GM18519 (cell line): Measurements from ENCODE around the gene SPOCK1.

ENCODE experiments used
- ATAC-seq: cut with Tn5 transposase; IDR thresholded peaks from one replicate; pipeline ENCODE4 v1.9.1; 2021; ENCODE audit warnings: mild to moderate bottlenecking, moderate library complexity; ENCODE audit not compliant: unreplicated experiment, low FRiP score

Gene SPOCK1

GRCh38 chr5:137055271-137055872, 443.8 kb downstream of the SPOCK1 start:
- ATAC-seq: no peak

DNA sequence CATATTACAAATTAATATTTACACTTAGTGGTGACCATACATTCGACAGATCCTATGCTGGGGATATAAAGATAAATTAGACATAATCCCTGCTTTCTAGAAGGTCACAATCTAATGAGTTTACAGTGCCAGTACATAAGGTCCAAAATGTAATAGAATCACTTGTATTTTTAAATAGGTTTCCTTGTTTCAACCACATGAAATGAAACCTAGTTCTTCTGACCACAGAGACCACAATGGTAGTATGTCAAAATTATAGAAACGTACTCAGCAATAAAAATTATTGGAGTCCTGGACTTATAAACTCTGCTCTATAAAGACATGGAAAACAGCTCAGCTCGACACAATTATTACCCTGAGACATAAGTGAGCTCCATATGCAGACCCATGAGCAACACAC, 444.3 kb downstream of the SPOCK1 start:
- ATAC-seq: no peak

- no peak for ATAC-seq
Observed at GRCh38 chr5:137054335-137054734, 444.8 kb downstream of the SPOCK1 start.

DNA sequence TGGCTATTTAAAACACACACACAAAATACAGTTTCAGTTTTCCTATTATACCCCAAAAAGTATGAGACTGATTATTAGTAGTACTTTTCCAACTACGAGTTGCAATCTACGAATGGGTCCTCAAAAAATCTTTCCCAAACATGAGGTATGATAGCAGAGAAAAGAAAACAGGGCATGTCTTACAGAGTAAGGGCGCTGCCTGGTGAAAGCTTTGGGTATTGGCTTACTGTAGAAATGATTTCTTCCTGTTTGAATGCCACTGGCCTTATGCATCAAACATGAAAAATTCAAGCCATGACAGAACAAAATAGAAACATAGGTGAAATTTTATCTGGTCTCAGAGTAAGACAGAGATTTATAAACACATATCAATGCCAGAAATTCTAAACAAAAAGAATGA, 448.0 kb downstream of the SPOCK1 start:
- no peak for ATAC-seq

GRCh38 chr5:137040641-137041340, 458.3 kb downstream of the SPOCK1 start:
- ATAC-seq: no peak

- ATAC-seq: no peak
Observed at GRCh38 chr5:137040024-137040423, 459.1 kb downstream of the SPOCK1 start.

GRCh38 chr5:137037848-137038247, 461.3 kb downstream of the SPOCK1 start:
- ATAC-seq: no peak

DNA sequence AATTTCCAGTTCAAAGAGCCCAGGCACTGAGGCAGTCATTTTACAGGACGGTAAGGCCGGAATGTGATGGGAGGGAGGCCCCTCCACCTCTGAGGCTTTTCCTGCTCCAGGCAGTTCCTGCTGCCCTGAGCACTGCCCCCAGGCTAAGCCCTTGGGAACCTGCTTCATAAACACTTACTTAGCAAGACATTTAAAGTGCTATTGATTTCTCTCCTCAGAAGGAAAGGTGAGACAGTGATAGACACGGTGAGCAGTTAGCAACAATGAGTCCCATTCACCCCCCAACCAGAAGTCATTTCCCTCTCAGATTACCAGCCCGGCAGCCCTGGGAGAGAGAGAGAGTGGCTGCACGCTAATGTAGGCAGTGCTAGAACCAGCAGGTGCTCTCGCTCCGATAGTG, 462.5 kb downstream of the SPOCK1 start:
- no peak for ATAC-seq

- no peak for ATAC-seq
Observed at GRCh38 chr5:137035480-137035878, 463.6 kb downstream of the SPOCK1 start.

- no peak for ATAC-seq
Observed at GRCh38 chr5:137034764-137035479, 464.2 kb downstream of the SPOCK1 start.

DNA sequence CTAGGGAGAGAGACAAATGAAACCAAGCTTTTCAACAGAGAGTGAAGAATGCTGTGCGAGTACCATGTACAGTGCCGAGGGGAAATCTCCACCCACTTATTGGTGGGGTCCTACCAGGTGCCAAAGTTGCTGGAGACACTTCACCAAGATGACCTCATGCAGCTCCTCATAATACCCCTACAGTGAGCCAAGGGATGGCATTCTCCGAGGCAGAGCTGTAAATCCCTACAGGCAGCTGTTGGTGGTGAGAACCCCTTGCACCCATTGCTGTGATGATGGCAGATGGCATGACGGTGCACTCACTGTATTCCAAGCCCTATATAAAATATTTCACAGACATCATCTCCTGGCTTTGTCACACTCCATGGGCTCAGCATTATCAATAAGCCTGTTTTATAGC, 464.9 kb downstream of the SPOCK1 start:
- ATAC-seq: no peak

DNA sequence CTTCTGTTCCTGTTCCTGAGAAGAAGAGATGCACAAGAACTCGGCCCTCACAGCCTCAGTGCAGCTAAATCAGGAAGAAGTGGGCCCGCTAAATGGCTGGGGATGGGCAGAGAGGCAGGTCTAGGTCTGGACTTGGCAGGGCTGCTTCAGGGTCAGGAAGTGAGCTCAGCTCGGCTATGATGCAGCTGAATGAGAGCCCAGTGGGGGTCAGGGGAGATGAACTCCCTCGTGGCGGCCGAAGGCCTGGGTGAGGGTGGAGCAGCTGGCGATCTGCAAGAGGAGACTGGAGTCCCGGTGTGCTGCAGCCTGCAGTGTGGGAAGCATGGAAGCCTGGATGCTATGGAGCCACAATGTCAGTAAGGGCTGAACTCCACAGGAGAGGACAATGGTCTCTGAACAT, 466.2 kb downstream of the SPOCK1 start:
- ATAC-seq: no peak

- ATAC-seq: no peak
Observed at GRCh38 chr5:137027758-137028157, 471.4 kb downstream of the SPOCK1 start.

DNA sequence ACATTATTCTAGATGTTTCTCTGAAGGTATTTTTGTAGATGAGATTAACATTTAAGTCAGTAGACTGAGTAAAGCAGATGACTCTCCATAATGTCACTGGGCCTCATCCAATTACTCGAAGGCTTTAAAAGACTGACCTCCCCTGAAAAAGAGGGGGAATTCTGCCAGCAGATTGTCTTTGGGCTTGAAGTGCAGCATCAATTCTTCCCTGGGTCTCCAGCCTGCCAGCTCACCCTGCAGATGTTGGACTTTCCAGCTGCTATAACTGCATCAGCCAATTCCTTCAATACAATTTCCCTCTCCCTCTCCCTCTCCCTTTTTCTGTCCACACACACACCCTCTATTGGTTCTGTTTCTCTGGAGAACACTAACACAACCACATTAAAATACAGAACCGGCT, 472.8 kb downstream of the SPOCK1 start:
- no peak for ATAC-seq

- no peak for ATAC-seq
Observed at GRCh38 chr5:137024044-137024443, 475.1 kb downstream of the SPOCK1 start.

DNA sequence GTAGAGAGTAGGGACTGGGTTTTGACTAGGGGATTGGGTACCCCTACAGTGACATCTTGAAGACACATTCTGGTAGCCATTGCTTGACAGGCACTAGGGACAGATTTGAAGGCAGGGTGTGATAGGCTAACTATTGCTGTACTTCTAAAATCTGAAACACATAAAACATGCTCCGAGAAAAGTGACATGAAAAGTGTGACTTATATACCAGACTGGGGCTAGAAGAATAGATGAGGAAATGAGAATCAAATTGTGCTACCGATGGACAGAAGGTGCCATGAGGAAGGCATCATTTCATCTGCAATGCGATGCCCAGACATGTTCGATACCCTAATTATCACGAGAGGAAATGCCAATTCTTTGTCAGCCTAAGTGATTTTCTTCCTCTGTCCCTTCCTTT, 475.8 kb downstream of the SPOCK1 start:
- no peak for ATAC-seq

DNA sequence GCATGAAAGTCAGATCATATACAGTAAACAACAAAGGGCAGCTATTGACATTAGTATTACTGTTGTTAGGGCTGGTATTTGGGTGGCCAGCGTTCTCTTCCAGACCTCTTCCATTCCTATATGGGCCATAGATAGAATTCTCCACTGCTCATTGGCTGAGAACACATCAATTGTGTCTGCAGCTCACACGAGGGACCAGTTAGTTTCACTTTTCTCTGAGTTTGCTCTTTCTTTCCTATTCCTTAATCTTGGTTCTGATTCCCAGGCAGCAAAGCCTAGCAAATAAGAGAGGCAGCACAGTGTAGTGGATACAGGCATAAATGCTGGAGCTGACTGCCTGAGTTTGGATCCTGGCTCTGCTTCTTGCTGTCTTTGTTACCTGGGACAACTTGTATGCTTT, 476.4 kb downstream of the SPOCK1 start:
- ATAC-seq: no peak

GRCh38 chr5:137022043-137022442, 477.1 kb downstream of the SPOCK1 start:
- ATAC-seq: no peak

DNA sequence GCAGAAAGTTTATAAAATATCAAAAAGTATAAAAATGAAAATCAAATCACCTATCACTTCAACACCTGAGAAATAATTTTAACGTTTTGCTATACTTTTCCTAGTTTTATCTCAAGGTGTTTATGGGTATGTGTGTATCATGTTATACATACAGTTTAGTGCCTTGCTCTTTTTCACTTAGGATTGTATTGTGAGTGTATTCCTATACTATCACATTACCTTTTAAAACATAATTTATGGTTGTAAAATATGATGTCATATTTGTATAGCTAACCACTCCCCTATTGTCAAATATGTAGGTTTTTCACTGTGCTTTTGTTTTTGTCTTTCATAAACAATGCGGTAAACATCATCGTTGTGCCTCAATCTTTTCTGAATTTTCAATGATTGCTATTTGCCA, 479.9 kb downstream of the SPOCK1 start:
- ATAC-seq: no peak

GRCh38 chr5:137016783-137017324, 482.3 kb downstream of the SPOCK1 start:
- ATAC-seq: no peak

GRCh38 chr5:137015540-137016116, 483.5 kb downstream of the SPOCK1 start:
- ATAC-seq: no peak
